Esophagus muscularis mucosa (tissue), 4 donors: ENCODE data around the gene ADSS2. TPM values are rescaled to one million over a fixed set of nuclear protein-coding genes. Genes with fewer than 3 reads are reported as not detected.
A peak's percentile ranks its signal among the peaks of the same experiment; 100 is the strongest.

ENCODE experiments used
- DNase-seq: peaks from one replicate; pipeline ENCODE4 v3.0.0-alpha.2; 2017; ENCODE audit errors: extremely low spot score
- H3K27ac ChIP-seq, 4 donors: fragments of 200-600 bp; sonication (generic); replicated peaks in 1 of 4; 1 replicate in 3 of 4; 2 replicates in 1 of 4; pipeline ENCODE4 v1.5.1; 2016 to 2019; ENCODE audit warnings: mild to moderate bottlenecking in 1 of 4
- H3K27me3 ChIP-seq, 4 donors: fragments of 200-600 bp; sonication (generic); one replicate each; pipeline versions ENCODE4 v1.5.1 to v1.6.0; 2016 to 2019
- H3K36me3 ChIP-seq, 4 donors: fragments of 200-600 bp; sonication (generic); one replicate each; pipeline ENCODE4 v1.5.1; 2016 to 2019
- H3K4me1 ChIP-seq, 4 donors: fragments of 200-600 bp; sonication (generic); one replicate each; pipeline ENCODE4 v1.5.1; 2016 to 2019
- H3K4me3 ChIP-seq, 4 donors: fragments of 200-600 bp; sonication (generic); 1 replicate in 2 of 4; 2 replicates in 2 of 4; pipeline ENCODE4 v1.5.1; 2016 to 2019; ENCODE audit warnings: mild to moderate bottlenecking in 4 of 4, moderate library complexity in 1 of 4
- H3K9me3 ChIP-seq, 4 donors: fragments of 200-600 bp; sonication (generic); 1 replicate in 3 of 4; 2 replicates in 1 of 4; pipeline ENCODE4 v1.5.1; 2016 to 2019
- EP300 ChIP-seq: sonication (generic); formaldehyde crosslinking; IDR thresholded peaks from one replicate; pipeline ENCODE4 v1.6.1; 2017; ENCODE audit warnings: antibody characterized with exemption
- POLR2A ChIP-seq: fragments of 450-650 bp; IDR thresholded peaks from one replicate; pipeline ENCODE4 v1.6.1; 2017; ENCODE audit warnings: antibody characterized with exemption, moderate library complexity, mild to moderate bottlenecking, low read depth
- POLR2AphosphoS5 ChIP-seq, 2 donors: sonication (generic); formaldehyde crosslinking; IDR thresholded peaks; one replicate each; pipeline ENCODE4 v1.6.1; 2017; ENCODE audit warnings: antibody characterized with exemption in 2 of 2
- WGBS: methylation state at CpG from one replicate; pipeline ENCODE4 v1.1.5; 2018; 5-methylcytosine and 5-hydroxymethylcytosine counted together
- intact Hi-C: fragments of 100-400 bp; cut with DNase I; formaldehyde crosslinking; loops from one replicate; pipeline ENCODE4 v1.15.1; 2023
- total RNA-seq, 4 donors: library from RNA; depleted of rRNA; stranded (reverse); fragments of >200 nt; gene quantifications; one replicate each; pipeline versions ENCODE4 v1.1.0 to v1.2.1, GENCODE V29; 2016
- TF ChIP-seq, protein P1 (sequence below), 3 experiments: fragments of 200-600 bp in 2 of 3; fragments of 450-650 bp in 1 of 3; sonication (generic) in 2 of 3; IDR thresholded peaks; one replicate each; pipeline ENCODE4 v1.5.1; 2017 to 2019; ENCODE audit warnings: antibody characterized with exemption in 3 of 3, mild to moderate bottlenecking in 2 of 3, moderate library complexity in 1 of 3

ADSS2 gene
- total RNA-seq, 4 donors from 2014 or later: 40.9 to 49.4 (median 46.7) TPM

DNA sequence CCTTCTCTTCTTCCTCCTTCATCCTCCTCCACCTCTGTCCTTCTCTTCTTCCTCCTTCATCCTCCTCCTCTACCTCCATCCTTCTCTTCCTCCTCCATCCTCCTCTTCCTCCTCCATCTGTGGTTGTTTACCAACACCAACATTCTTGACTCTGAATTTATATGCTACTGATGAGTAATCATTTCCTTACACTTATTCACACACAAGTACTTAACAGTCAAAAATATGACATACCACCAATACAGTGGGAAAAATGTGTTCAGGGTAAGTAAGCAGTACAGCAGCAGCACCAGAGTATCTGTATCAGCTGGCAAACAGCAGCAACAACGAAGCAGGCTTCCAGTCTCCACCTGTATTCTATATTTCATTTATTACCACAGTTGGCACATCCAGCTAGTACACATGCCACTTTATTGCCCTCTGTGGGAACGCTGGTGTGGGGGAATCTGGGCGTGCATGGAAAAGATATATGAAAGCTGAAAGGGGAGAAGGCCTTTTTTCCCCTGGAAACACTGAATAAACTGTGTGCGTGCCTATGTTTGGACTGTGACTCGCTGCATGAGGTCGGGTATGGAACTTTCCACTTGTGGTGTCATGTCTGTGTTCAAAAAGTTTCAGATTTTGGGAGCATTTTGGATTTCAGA is 16.0 kb downstream of the ADSS2 start:
- H3K27me3 ChIP-seq: no peaks in the 10 kb centered on the region
- no peaks in the 10 kb centered on the region for H3K9me3 ChIP-seq
- DNase-seq: no peak
- peaks cover 5 to 48% (median 43%) of the 10 kb centered on the region in 4 donors for H3K4me1 ChIP-seq
- no peak overlapping the region for H3K4me3 ChIP-seq
- TF ChIP-seq, protein P1, sequence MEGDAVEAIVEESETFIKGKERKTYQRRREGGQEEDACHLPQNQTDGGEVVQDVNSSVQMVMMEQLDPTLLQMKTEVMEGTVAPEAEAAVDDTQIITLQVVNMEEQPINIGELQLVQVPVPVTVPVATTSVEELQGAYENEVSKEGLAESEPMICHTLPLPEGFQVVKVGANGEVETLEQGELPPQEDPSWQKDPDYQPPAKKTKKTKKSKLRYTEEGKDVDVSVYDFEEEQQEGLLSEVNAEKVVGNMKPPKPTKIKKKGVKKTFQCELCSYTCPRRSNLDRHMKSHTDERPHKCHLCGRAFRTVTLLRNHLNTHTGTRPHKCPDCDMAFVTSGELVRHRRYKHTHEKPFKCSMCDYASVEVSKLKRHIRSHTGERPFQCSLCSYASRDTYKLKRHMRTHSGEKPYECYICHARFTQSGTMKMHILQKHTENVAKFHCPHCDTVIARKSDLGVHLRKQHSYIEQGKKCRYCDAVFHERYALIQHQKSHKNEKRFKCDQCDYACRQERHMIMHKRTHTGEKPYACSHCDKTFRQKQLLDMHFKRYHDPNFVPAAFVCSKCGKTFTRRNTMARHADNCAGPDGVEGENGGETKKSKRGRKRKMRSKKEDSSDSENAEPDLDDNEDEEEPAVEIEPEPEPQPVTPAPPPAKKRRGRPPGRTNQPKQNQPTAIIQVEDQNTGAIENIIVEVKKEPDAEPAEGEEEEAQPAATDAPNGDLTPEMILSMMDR (IDR thresholded peaks at IDR 0.05): no peak
- no peak for TF ChIP-seq POLR2AphosphoS5 (IDR thresholded peaks at IDR 0.05)
- TF ChIP-seq EP300: no peak
- TF ChIP-seq POLR2A: no peak
- H3K27ac ChIP-seq: peak overlapping the region in 3 of 4 donors; percentile 25 to 41 (median 36)
- WGBS: 71% methylated on average over 6 of the region's 6 CpGs
- peaks cover under 1 to 43% (median 23%) of the 10 kb centered on the region in 4 donors for H3K36me3 ChIP-seq
- intact Hi-C loops: no loop called here

DNA sequence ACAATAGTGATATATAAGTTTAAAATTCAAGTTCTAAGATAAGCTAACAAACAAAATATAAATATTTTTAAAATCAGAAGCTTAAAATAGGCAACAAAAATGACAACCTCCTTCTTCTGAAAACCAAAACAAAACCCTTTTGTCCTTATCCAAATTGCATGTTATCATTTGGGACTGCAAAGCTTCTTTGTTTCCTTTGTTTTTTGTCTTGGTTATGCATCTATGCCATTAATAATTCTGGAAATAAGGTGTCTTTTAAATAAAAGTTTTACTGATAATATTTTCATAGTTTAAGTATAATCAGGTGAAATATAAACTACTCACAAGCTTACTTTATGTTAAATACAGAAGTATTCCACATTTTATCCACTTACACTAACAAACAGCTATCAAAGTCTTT is 20.5 kb downstream of the ADSS2 start:
- peaks cover 0 to 13% (median 10%) of the 10 kb centered on the region in 4 donors for H3K4me1 ChIP-seq
- H3K9me3 ChIP-seq: no peaks in the 10 kb centered on the region
- intact Hi-C loops: no loop called here
- H3K27ac ChIP-seq: no peak overlapping the region
- no peak overlapping the region for H3K4me3 ChIP-seq
- H3K36me3 ChIP-seq: peaks cover 5 to 56% (median 32%) of the 10 kb centered on the region in 4 donors
- no peak for DNase-seq
- H3K27me3 ChIP-seq: no peaks in the 10 kb centered on the region
- TF ChIP-seq, protein P1 (IDR thresholded peaks at IDR 0.05): no peak
- TF ChIP-seq POLR2AphosphoS5 (IDR thresholded peaks at IDR 0.05): no peak
- TF ChIP-seq EP300: no peak
- TF ChIP-seq POLR2A: no peak

- H3K36me3 ChIP-seq: peaks cover 5 to 45% (median 27%) of the 10 kb centered on the region in 4 donors
Measured at GRCh38 chr1:244429818-244430217, 21.9 kb downstream of the ADSS2 start.

GRCh38 chr1:244427647-244428046 is 24.1 kb downstream of the ADSS2 start:
- H3K36me3 ChIP-seq: peaks cover 5 to 45% (median 21%) of the 10 kb centered on the region in 4 donors
- DNase-seq: no peak
- intact Hi-C loops: no loop called here

More at GRCh38 chr1:244429818-244430217, 21.9 kb downstream of the ADSS2 start:
- Histone ChIP-seq H3K4me3 (no peak overlapping the region), H3K4me1 (peaks cover 3 to 10% (median 7%) of the 10 kb centered on the region in 4 donors), H3K27me3 (no peaks in the 10 kb centered on the region), H3K27ac (no peak overlapping the region), H3K9me3 (no peaks in the 10 kb centered on the region)
- no peak for DNase-seq
- 93% methylated on average over 3 of the region's 3 CpGs for WGBS
- TF ChIP-seq EP300: no peak
- intact Hi-C loops: no loop called here

DNA sequence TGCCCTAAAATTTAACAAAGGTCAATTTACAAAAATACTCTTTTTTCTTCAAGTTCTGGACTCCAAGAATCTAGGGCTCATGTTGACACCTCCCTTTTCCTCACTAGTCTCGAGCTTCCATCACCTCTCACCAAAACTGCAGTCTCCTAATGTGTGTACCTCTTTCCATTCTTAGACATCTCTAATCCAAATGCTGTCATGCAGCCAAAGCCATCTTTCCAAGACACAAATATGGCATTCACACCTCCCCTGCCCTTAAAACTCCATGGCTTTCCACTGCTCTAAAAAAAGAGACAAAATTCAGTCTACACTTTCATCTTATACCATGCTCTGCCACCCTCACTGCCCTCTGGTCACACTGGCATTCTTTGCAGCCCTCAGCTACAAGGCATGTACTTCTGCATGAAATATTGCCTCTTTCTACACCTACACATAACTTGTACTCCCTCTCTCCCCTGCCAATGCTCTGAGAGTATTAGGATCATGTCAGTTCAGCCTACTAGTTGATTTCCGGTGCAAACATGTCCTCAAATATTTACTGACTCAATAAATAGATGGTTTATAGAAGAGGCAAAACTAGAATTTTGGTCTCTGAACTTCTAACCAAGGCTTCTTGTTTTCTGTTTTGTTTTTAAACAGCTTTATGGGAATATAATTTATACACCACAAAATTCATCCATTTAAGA is 26.9 kb downstream of the ADSS2 start:
- Histone ChIP-seq H3K36me3 (peaks cover 0 to 44% (median 21%) of the 10 kb centered on the region in 4 donors), H3K27ac (peak overlapping the region in 3 of 4 donors; percentile 9 to 29 (median 28)), H3K4me3 (no peak overlapping the region), H3K27me3 (no peaks in the 10 kb centered on the region), H3K4me1 (peaks cover 5 to 37% (median 24%) of the 10 kb centered on the region in 4 donors), H3K9me3 (no peaks in the 10 kb centered on the region)
- 49% methylated on average over 2 of the region's 2 CpGs for WGBS
- no peak for TF ChIP-seq POLR2AphosphoS5 (IDR thresholded peaks at IDR 0.05)
- no peak for TF ChIP-seq EP300
- TF ChIP-seq, protein P1 (IDR thresholded peaks at IDR 0.05): no peak
- no peak for TF ChIP-seq POLR2A
- intact Hi-C loops: no loop called here
- DNase-seq: no peak

More at GRCh38 chr1:244427647-244428046, 24.1 kb downstream of the ADSS2 start:
- no peaks in the 10 kb centered on the region for H3K27me3 ChIP-seq
- no peaks in the 10 kb centered on the region for H3K9me3 ChIP-seq
- no peak overlapping the region for H3K27ac ChIP-seq
- TF ChIP-seq, protein P1 (IDR thresholded peaks at IDR 0.05): no peak
- TF ChIP-seq POLR2A (no peak), POLR2AphosphoS5 (IDR thresholded peaks at IDR 0.05) (no peak), EP300 (no peak)
- peaks cover 5 to 28% (median 17%) of the 10 kb centered on the region in 4 donors for H3K4me1 ChIP-seq
- H3K4me3 ChIP-seq: no peak overlapping the region
